SK-N-SH treated with all-trans-retinoic acid at 6 μM for 48 hours (cell line): ENCODE data around the gene SFXN5.

Source experiments
- CREB5 ChIP-seq: fragments of 250-450 bp; sonication (Bioruptor Pico); IDR thresholded peaks from 2 replicates; pipeline ENCODE4 v1.5.1; 2020; ENCODE audit warnings: low read depth, mild to moderate bottlenecking, moderate library complexity
- PATZ1 ChIP-seq: fragments of 250-450 bp; sonication (Bioruptor Pico); IDR thresholded peaks from 2 replicates; pipeline ENCODE4 v1.8.0; 2020; ENCODE audit warnings: mild to moderate bottlenecking, moderate library complexity, borderline replicate concordance
- TCF4 ChIP-seq: fragments of 250-450 bp; sonication (Bioruptor Pico); IDR thresholded peaks from 2 replicates; pipeline ENCODE4 v1.8.0; 2021; ENCODE audit warnings: mild to moderate bottlenecking, moderate library complexity, borderline replicate concordance
- ZNF8 ChIP-seq: fragments of 450-650 bp; formaldehyde crosslinking; IDR thresholded peaks from 2 replicates; pipeline ENCODE4 v1.5.0; 2020; ENCODE audit warnings: mild to moderate bottlenecking, moderate library complexity

- TF ChIP-seq PATZ1, result no peak
- TF ChIP-seq CREB5 (CRISPR knock-in tag), result no peak
- no peak for TF ChIP-seq TCF4 (CRISPR knock-in tag)
- no peak for TF ChIP-seq ZNF8 (CRISPR knock-in tag)
Measured at GRCh38 chr2:73004466-73004865, 67.0 kb downstream of the SFXN5 start.
